Measurements from ENCODE around the gene DOCK1.

DNA sequence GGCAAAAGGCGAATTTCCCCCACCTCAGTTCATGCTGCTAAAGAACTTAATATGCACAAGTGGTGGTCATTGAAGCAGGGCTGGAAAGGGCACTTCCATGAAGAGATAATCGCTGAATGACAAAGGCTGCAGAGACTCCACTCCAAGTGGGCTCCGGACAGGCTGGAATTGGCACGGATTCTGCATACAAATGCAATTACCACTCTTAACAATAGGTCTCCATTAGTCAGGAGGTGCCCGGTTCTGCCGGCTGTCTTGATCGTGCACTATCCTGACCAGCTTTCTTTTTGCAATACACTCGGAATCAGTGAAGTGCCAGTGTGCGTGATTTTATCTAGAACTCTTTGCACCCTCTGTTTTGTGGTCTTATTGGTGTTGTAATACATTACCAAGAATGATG is 241.4 kb downstream of the DOCK1 start:
- TF ChIP-seq SIN3A (IDR thresholded peaks at IDR 0.05; ENCODE audit: borderline replicate concordance, low read depth, low read length) (no peak), REST (IDR thresholded peaks at IDR 0.05; ENCODE audit: low read depth, low read length) (no peak), RXRA (IDR thresholded peaks at IDR 0.05; ENCODE audit: borderline replicate concordance, low read depth) (no peak), CTCF (IDR thresholded peaks at IDR 0.05) (no peak), POLR2AphosphoS5 (IDR thresholded peaks at IDR 0.05; ENCODE audit: low read depth, low read length) (no peak), CHD2 (IDR thresholded peaks at IDR 0.05; ENCODE audit: low read length, partially characterized antibody) (no peak), USF2 (IDR thresholded peaks at IDR 0.05; ENCODE audit: borderline replicate concordance, low read depth, low read length) (no peak)
- TF ChIP-seq, protein P1, sequence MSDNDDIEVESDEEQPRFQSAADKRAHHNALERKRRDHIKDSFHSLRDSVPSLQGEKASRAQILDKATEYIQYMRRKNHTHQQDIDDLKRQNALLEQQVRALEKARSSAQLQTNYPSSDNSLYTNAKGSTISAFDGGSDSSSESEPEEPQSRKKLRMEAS (IDR thresholded peaks at IDR 0.05; ENCODE audit: low read depth), result no peak
- TF ChIP-seq, protein P2, sequence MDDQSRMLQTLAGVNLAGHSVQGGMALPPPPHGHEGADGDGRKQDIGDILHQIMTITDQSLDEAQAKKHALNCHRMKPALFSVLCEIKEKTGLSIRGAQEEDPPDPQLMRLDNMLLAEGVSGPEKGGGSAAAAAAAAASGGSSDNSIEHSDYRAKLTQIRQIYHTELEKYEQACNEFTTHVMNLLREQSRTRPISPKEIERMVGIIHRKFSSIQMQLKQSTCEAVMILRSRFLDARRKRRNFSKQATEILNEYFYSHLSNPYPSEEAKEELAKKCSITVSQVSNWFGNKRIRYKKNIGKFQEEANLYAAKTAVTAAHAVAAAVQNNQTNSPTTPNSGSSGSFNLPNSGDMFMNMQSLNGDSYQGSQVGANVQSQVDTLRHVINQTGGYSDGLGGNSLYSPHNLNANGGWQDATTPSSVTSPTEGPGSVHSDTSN (IDR thresholded peaks at IDR 0.05), result no peak

Measured in SK-N-SH (cell line).